IMR-90 (cell line): ENCODE data around the gene AUTS2. TPM values are rescaled to one million over a fixed set of nuclear protein-coding genes. Genes with fewer than 3 reads are reported as not detected.

ENCODE experiments used
- ATAC-seq: fragments of 200-7000 bp; cut with Tn5 transposase; 2 replicates; pipeline ENCODE4 v1.9.1; 2020; ENCODE audit warnings: low read depth, mild to moderate bottlenecking, moderate library complexity
- BruUV-seq: library from RNA; stranded (reverse); fragments of 400-500 nt; replicated peaks from 2 replicates; lab custom pipeline; 2021; lab: Mats Ljungman, UMichigan
- CTCF ChIA-PET: fragments of 300-600 bp; formaldehyde crosslinking; extraction: SDS; loops from one replicate; lab custom pipeline; 2021; ENCODE audit warnings: antibody characterized with exemption; lab: Yijun Ruan, JAX
- POLR2A ChIA-PET: fragments of 300-600 bp; sonication (Branson Sonifier 250); formaldehyde crosslinking; loops from one replicate; lab custom pipeline; 2022; ENCODE audit warnings: antibody characterized with exemption; ENCODE audit not compliant: unreplicated experiment; lab: Charles Lee
- DNase-seq: peaks from one replicate; pipeline ENCODE4 v3.0.0; 2013
- H2AFZ ChIP-seq: replicated peaks from 2 replicates; pipeline ENCODE3; 2013; ENCODE audit warnings: low read length, mild to moderate bottlenecking; ENCODE audit not compliant: poor library complexity
- H2AK5ac ChIP-seq: 2 replicates; pipeline ENCODE4 v1.6.1; 2013; ENCODE audit warnings: low read depth, low read length, inconsistent platforms
- H2AK9ac ChIP-seq: replicated peaks from 2 replicates; pipeline ENCODE3; 2013; ENCODE audit warnings: mild to moderate bottlenecking, low read depth, low read length, moderate library complexity; ENCODE audit not compliant: poor library complexity
- H2BK120ac ChIP-seq: 2 replicates; pipeline ENCODE4 v1.6.1; 2013; ENCODE audit warnings: low read depth, low read length, inconsistent platforms
- H2BK15ac ChIP-seq: 3 replicates; pipeline ENCODE4 v1.6.1; 2013; ENCODE audit warnings: low read depth, low read length, inconsistent platforms
- H2BK20ac ChIP-seq: 2 replicates; pipeline ENCODE4 v1.6.1; 2013; ENCODE audit warnings: low read depth, mild to moderate bottlenecking, inconsistent platforms, low read length, moderate library complexity
- H2BK5ac ChIP-seq: 2 replicates; pipeline ENCODE4 v1.6.1; 2013; ENCODE audit warnings: mild to moderate bottlenecking, low read depth, low read length, inconsistent platforms; ENCODE audit not compliant: poor library complexity, severe bottlenecking
- H3K14ac ChIP-seq: replicated peaks from 2 replicates; pipeline ENCODE4 v1.6.1; 2013; ENCODE audit warnings: low read depth, low read length, inconsistent platforms
- H3K18ac ChIP-seq: 2 replicates; pipeline ENCODE4 v1.6.1; 2013; ENCODE audit warnings: low read depth, low read length, control low read depth
- H3K23ac ChIP-seq: 2 replicates; pipeline ENCODE4 v1.6.1; 2013; ENCODE audit warnings: low read depth, low read length, inconsistent platforms
- H3K27ac ChIP-seq: 2 replicates; pipeline ENCODE4 v1.5.1; 2013; ENCODE audit warnings: mild to moderate bottlenecking, control low read depth, low read length; ENCODE audit not compliant: insufficient read depth
- H3K27me3 ChIP-seq: 2 replicates; pipeline ENCODE4 v1.6.1; 2013; ENCODE audit warnings: low read length; ENCODE audit not compliant: control insufficient read depth, insufficient read depth
- H3K36me3 ChIP-seq: 2 replicates; pipeline ENCODE4 v1.6.1; 2013; ENCODE audit warnings: low read length, mixed read lengths; ENCODE audit not compliant: control insufficient read depth, insufficient read depth
- H3K4ac ChIP-seq: 2 replicates; pipeline ENCODE4 v1.6.1; 2013; ENCODE audit warnings: low read depth, low read length, inconsistent platforms
- H3K4me1 ChIP-seq: 2 replicates; pipeline ENCODE4 v1.6.1; 2013; ENCODE audit warnings: low read length, mixed read lengths; ENCODE audit not compliant: control insufficient read depth, insufficient read depth
- H3K4me2 ChIP-seq: 2 replicates; pipeline ENCODE4 v1.6.1; 2013; ENCODE audit warnings: low read depth, mild to moderate bottlenecking, control low read depth, low read length, moderate library complexity
- H3K4me3 ChIP-seq: 2 replicates; pipeline ENCODE4 v1.5.1; 2013; ENCODE audit warnings: low read depth, mild to moderate bottlenecking, control low read depth, low read length, moderate library complexity; ENCODE audit not compliant: insufficient read depth
- H3K56ac ChIP-seq: 2 replicates; pipeline ENCODE4 v1.6.1; 2013; ENCODE audit warnings: low read length, inconsistent platforms; ENCODE audit not compliant: insufficient read depth; ENCODE audit errors: extremely low read depth
- H3K79me1 ChIP-seq, 2 experiments: 2 replicates each; pipeline ENCODE4 v1.6.1; 2013; ENCODE audit warnings: low read length in 2 of 2, inconsistent platforms in 1 of 2, low read depth in 1 of 2
- H3K9ac ChIP-seq: 2 replicates; pipeline ENCODE4 v1.6.1; 2013; ENCODE audit warnings: low read depth, low read length, control low read depth
- H3K9me1 ChIP-seq: 2 replicates; pipeline ENCODE4 v1.6.1; 2013; ENCODE audit warnings: low read length, inconsistent platforms; ENCODE audit not compliant: insufficient read depth
- H3K9me3 ChIP-seq: 2 replicates; pipeline ENCODE4 v1.6.1; 2013; ENCODE audit warnings: low read length; ENCODE audit not compliant: control insufficient read depth, insufficient read depth
- H4K20me1 ChIP-seq: 2 replicates; pipeline ENCODE4 v1.6.1; 2013; ENCODE audit warnings: low read length, inconsistent platforms; ENCODE audit not compliant: insufficient read depth
- H4K5ac ChIP-seq: 2 replicates; pipeline ENCODE4 v1.6.1; 2013; ENCODE audit warnings: mild to moderate bottlenecking, low read depth, low read length, control low read depth
- H4K8ac ChIP-seq, 2 experiments: 2 replicates each; pipeline ENCODE4 v1.6.1; 2013; ENCODE audit warnings: low read depth in 2 of 2, low read length in 2 of 2, control low read depth in 1 of 2, inconsistent platforms in 1 of 2
- H4K91ac ChIP-seq: 2 replicates; pipeline ENCODE4 v1.6.1; 2013; ENCODE audit warnings: low read depth, low read length, inconsistent platforms; ENCODE audit not compliant: insufficient read depth
- BHLHE40 ChIP-seq: fragments of 150-350 bp; IDR thresholded peaks from 2 replicates; pipeline ENCODE4 v1.6.1; 2016; ENCODE audit warnings: mild to moderate bottlenecking, low read depth, low read length
- CEBPB ChIP-seq: IDR thresholded peaks from 2 replicates; pipeline ENCODE4 v1.6.1; 2012; ENCODE audit warnings: low read depth, low read length, improper control_type of control experiment
- CHD1 ChIP-seq: IDR thresholded peaks from 2 replicates; pipeline ENCODE4 v1.6.1; 2012; ENCODE audit warnings: low read depth, low read length, improper control_type of control experiment
- CTCF ChIP-seq: conservative IDR thresholded peaks from 2 replicates; pipeline ENCODE4 v1.5.1; 2012; ENCODE audit warnings: mild to moderate bottlenecking, low read depth, low read length, improper control_type of control experiment
- ELK1 ChIP-seq: fragments of 150-350 bp; IDR thresholded peaks from 2 replicates; pipeline ENCODE4 v1.6.1; 2016; ENCODE audit warnings: low read depth, mild to moderate bottlenecking, low read length, moderate library complexity, borderline replicate concordance
- FOS ChIP-seq: fragments of 150-350 bp; IDR thresholded peaks from 2 replicates; pipeline ENCODE4 v1.6.1; 2016; ENCODE audit warnings: low read depth, low read length
- MAFK ChIP-seq: IDR thresholded peaks from 2 replicates; pipeline ENCODE4 v1.6.1; 2012; ENCODE audit warnings: low read depth, low read length, improper control_type of control experiment
- MAZ ChIP-seq: IDR thresholded peaks from 2 replicates; pipeline ENCODE4 v1.6.1; 2012; ENCODE audit warnings: low read depth, mild to moderate bottlenecking, low read length, improper control_type of control experiment, moderate library complexity, borderline replicate concordance
- MXI1 ChIP-seq: IDR thresholded peaks from 2 replicates; pipeline ENCODE4 v1.6.1; 2012; ENCODE audit warnings: low read depth, mild to moderate bottlenecking, low read length, moderate library complexity, borderline replicate concordance
- NFE2L2 ChIP-seq: fragments of 150-350 bp; IDR thresholded peaks from 2 replicates; pipeline ENCODE4 v1.6.1; 2016; ENCODE audit warnings: low read depth, mild to moderate bottlenecking, low read length
- POLR2A ChIP-seq: IDR thresholded peaks from 2 replicates; pipeline ENCODE4 v1.6.1; 2012; ENCODE audit warnings: mild to moderate bottlenecking, low read depth, low read length
- RAD21 ChIP-seq: IDR thresholded peaks from 2 replicates; pipeline ENCODE4 v1.6.1; 2012; ENCODE audit warnings: low read length, improper control_type of control experiment
- RCOR1 ChIP-seq: IDR thresholded peaks from 2 replicates; pipeline ENCODE4 v1.6.1; 2012; ENCODE audit warnings: mild to moderate bottlenecking, low read length, improper control_type of control experiment; ENCODE audit not compliant: insufficient replicate concordance
- RFX5 ChIP-seq: IDR thresholded peaks from 2 replicates; pipeline ENCODE4 v1.8.0; 2012; ENCODE audit warnings: low read depth, mild to moderate bottlenecking, low read length, moderate library complexity
- SMC3 ChIP-seq: fragments of 150-350 bp; IDR thresholded peaks from 2 replicates; pipeline ENCODE4 v1.6.1; 2016; ENCODE audit warnings: low read depth, mild to moderate bottlenecking, antibody characterized with exemption, low read length, moderate library complexity
- WGBS, 2 experiments: methylation state at CpG; one replicate each; pipeline versions ENCODE4 v1.1.5 to v1.1.7; 2013; ENCODE audit warnings: missing lambda C conversion rate in 2 of 2; ENCODE audit not compliant: insufficient read length in 1 of 2; ENCODE audit errors: extremely low coverage in 2 of 2; 5-methylcytosine and 5-hydroxymethylcytosine counted together
- dilution Hi-C: fragments of 300-500 bp; cut with HindIII; formaldehyde crosslinking; loops from one replicate; pipeline ENCODE4 v1.14.3; 2018; ENCODE audit warnings: low sequenced_read_pairs; ENCODE audit not compliant: unreplicated experiment
- in situ Hi-C: fragments of 300-500 bp; cut with MboI; formaldehyde crosslinking; loops from 3 replicates; pipeline ENCODE4 v1.14.3; 2019; ENCODE audit warnings: low sequenced_read_pairs, inconsistent platforms, mixed read lengths
- intact Hi-C: fragments of 100-400 bp; cut with micrococcal nuclease; formaldehyde crosslinking; loops from 2 replicates; pipeline ENCODE4 v1.10.0; 2022
- polyA plus RNA-seq, 3 experiments: library from polyadenylated mRNA; depleted of rRNA; stranded (reverse); fragments of >200 nt; gene quantifications; 2 replicates each; pipeline ENCODE4 v1.2.3, GENCODE V29; 2012; ENCODE audit warnings: low replicate concordance in 1 of 3
- total RNA-seq: library from RNA; depleted of rRNA; stranded (reverse); fragments of >200 nt; gene quantifications from 2 replicates; pipeline ENCODE4 v1.2.3, GENCODE V29; 2012
- TF ChIP-seq, protein P1 (sequence below): fragments of 150-350 bp; IDR thresholded peaks from 2 replicates; pipeline ENCODE4 v1.6.1; 2017; ENCODE audit warnings: mild to moderate bottlenecking, antibody characterized with exemption, low read length, low read depth

Gene AUTS2
- total and polyA plus RNA-seq, 2 of the 4 experiments (the other 2 are of a cell fraction), result 0.90 to 3.0 TPM

DNA sequence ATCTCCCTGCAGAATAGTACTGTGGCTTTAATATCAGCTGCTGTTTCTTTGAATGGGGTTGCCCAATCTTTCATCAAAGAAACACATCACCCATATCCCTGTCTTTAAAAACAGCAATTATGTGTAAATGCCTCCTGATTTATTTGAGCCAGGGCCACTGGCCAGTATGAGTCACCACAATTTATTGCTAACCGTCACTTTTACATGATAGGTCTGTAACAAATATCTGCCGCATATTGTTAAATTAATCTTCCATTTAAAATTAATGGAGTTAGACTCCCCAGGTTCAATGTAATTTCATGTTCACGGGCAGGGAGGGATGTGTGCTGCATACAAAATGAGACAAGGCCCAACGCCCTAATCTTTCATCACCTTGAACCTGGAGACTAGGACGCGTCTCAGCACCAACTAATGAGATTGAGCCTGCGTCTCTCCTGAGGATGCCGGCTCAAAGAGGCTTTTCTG lies 673.4 kb downstream of the AUTS2 start:
- Histone ChIP-seq H2BK5ac (no peak overlapping the region), H2BK20ac (no peak overlapping the region), H3K4me1 (no peaks in the 10 kb centered on the region), H4K91ac (no peak overlapping the region), H3K14ac (no peak overlapping the region), H3K23ac (no peak overlapping the region), H3K4ac (no peak overlapping the region), H3K56ac (no peak overlapping the region), H3K9me3 (no peaks in the 10 kb centered on the region), H2BK15ac (no peak overlapping the region), H4K8ac (no peak overlapping the region), H3K4me2 (no peak overlapping the region), H2AK5ac (no peak overlapping the region), H2BK120ac (no peak overlapping the region), H3K27me3 (no peaks in the 10 kb centered on the region), H4K5ac (no peak overlapping the region), H4K20me1 (no peaks in the 10 kb centered on the region), H3K36me3 (no peaks in the 10 kb centered on the region), H2AFZ (no peak overlapping the region), H2AK9ac (no peak overlapping the region), H3K27ac (no peak overlapping the region), H3K79me1 (no peaks in the 10 kb centered on the region), H3K18ac (no peak overlapping the region), H3K4me3 (no peak overlapping the region), H3K9ac (no peak overlapping the region), H3K9me1 (no peaks in the 10 kb centered on the region)
- no CpG with 5 or more reads among the region's 8 CpGs for whole genome bisulfite sequencing, 2 experiments
- POLR2A ChIA-PET, result no interaction called here
- no TSS peak for BruUV-seq
- intact Hi-C loops (no loop called here), dilution Hi-C loops (no loop called here), in situ Hi-C loops (no loop called here)
- DNase-seq, result no peak
- CTCF ChIA-PET, result no interaction called here
- no peak for ATAC-seq
- TF ChIP-seq RAD21 (no peak), POLR2A (no peak), BHLHE40 (no peak), RFX5 (no peak), SMC3 (no peak), CEBPB (no peak), MAZ (no peak), MXI1 (no peak), CTCF (no peak), NFE2L2 (no peak), RCOR1 (no peak), ELK1 (no peak), CHD1 (no peak), FOS (no peak), MAFK (no peak)
- TF ChIP-seq, protein P1, sequence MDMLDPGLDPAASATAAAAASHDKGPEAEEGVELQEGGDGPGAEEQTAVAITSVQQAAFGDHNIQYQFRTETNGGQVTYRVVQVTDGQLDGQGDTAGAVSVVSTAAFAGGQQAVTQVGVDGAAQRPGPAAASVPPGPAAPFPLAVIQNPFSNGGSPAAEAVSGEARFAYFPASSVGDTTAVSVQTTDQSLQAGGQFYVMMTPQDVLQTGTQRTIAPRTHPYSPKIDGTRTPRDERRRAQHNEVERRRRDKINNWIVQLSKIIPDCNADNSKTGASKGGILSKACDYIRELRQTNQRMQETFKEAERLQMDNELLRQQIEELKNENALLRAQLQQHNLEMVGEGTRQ, result no peak
